22Rv1 (cell line): ENCODE measurements around the gene CD200R1L.

ENCODE experiments used
- CTCF ChIP-seq: fragments of 450-650 bp; IDR thresholded peaks from 2 replicates; pipeline ENCODE4 v1.5.1; 2017; ENCODE audit warnings: mild to moderate bottlenecking
- ZFX ChIP-seq: fragments of 450-650 bp; IDR thresholded peaks from 2 replicates; pipeline ENCODE4 v1.6.1; 2017; ENCODE audit warnings: antibody characterized with exemption, borderline replicate concordance

DNA sequence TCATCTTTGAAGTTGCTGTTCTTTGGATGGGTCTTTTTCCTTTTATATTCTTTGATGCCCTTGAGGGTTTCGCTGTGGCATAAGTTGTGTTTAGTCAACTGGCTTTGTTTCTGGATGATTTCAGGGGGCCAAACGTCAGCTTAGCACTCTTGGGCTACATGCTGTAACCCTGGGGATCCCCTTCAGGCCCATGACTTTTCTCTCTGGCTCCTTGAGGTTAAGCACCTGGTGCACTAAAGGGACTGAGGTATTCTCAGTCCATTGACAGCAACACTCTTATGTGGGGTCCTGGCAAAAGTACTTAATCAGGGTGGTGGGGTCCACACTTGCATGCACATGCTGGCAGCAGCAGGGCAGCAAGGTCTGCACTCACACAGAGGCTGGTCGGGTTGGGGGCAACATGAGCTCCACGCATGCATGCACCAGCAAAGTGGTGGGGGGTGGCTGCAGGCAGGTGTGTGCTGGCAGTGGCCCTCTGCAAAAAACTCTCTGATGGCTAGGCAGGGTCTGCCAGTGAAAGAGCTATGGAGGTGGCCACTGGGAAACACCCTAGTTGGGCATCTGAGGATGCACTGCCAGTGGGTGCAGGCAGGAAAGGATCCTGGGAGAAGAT lies 38.1 kb upstream of the CD200R1L start:
- TF ChIP-seq CTCF (no peak), ZFX (no peak)
